ENCODE data around the gene PTAFR. TPM values are rescaled to one million over a fixed set of nuclear protein-coding genes. Genes with fewer than 3 reads are reported as not detected.
"Not testable (repeated sequence)": the region's sequence is repeated elsewhere in the genome, so short reads cannot be mapped to it uniquely, and the experiment has no call there.

The PTAFR gene
- total RNA-seq, 2 experiments from 2014 or later: 0.22 to 0.29 TPM

DNA sequence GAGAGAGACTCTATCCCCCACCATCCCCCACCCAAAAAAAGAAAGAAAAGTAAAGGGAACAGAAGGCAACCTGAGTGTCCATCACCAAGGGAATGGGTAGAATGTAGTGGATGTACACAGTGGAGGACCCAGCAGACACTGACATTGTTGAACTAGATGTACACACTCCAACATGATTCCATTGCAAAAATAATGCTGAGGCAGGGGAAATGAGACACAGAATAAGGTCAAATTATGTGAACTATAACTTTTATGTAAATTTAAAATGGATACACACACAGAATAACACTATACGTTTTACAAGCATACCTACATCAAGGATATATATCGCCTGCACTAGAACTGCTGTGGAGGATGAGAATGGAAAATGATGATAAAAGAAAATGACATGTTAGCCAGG lies 34.8 kb downstream of the PTAFR start:
- H3K27me3 Mint-ChIP-seq: peaks cover 9% of the 10 kb centered on the region
- peaks cover 22% of the 10 kb centered on the region for H3K4me1 Mint-ChIP-seq
- no peak overlapping the region for H3K27ac Mint-ChIP-seq
- no peaks in the 10 kb centered on the region for H3K9me3 Mint-ChIP-seq
- H3K4me3 Mint-ChIP-seq: no peak overlapping the region
- no peaks in the 10 kb centered on the region for H3K36me3 Mint-ChIP-seq
- DNase-seq: no peak

DNA sequence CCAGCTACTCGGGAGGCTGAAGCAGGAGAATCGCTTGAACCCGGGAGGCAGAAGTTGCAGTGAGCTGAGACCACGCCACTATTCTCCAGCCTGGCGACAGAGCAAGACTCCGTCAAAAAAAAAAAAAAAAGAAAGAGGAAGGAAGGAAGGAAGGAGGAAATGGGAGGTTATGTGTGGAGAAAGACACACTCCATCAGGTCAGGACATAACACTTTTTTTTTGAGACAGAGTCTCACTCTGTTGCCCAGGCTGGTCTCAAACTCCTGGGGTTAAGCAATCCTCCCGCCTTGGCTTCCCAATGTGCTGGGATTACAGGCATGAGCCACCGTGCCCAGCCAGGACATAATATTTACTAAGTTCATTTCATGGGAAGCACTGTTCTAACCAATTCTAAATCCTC lies 36.6 kb downstream of the PTAFR start:
- H3K27ac Mint-ChIP-seq, H3K9me3 Mint-ChIP-seq: not testable (repeated sequence)
- peaks cover 18% of the 10 kb centered on the region for H3K27me3 Mint-ChIP-seq

DNA sequence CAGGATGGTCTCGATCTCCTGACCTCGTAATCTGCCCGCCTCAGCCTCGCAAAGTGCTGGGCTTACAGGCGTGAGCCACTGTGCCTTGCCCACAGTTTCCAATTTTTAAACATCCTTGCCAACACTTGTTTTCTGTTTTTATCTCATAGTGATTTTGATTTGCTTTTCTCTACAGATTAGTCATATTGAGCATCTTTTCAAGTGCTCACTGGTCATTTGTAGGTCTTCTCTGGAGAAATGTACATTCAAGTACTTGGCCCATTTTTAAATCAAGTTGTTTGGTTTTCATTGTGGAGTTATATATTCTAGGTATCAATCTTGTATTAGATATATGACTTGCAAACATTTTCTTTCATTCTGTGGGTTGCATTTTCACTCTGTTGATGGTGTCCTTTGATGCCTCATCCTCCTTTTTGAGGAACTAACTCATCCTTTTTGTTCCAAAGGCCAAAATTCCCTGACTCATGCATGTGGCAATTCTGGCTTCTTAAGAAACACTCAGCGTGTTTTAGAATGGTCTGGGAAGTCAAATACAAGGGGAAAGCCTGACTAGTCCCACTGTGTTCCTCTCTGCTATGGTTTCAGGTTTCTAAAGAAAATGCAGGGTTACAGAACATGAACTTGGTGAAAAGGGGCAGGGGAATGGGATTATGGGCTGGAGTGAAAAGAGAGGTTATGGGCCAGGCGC lies 37.3 kb downstream of the PTAFR start:
- H3K36me3 Mint-ChIP-seq: no peaks in the 10 kb centered on the region
- H3K4me1 Mint-ChIP-seq: peaks cover 13% of the 10 kb centered on the region
- DNase-seq: no peak
- H3K27me3 Mint-ChIP-seq: peaks cover 18% of the 10 kb centered on the region
- H3K9me3 Mint-ChIP-seq: no peaks in the 10 kb centered on the region
- no peak overlapping the region for H3K4me3 Mint-ChIP-seq
- H3K27ac Mint-ChIP-seq: no peak overlapping the region

More for the DNA sequence above, 36.6 kb downstream of the PTAFR start:
- not testable (repeated sequence) for H3K36me3 Mint-ChIP-seq, H3K4me3 Mint-ChIP-seq, DNase-seq
- H3K4me1 Mint-ChIP-seq: peaks cover 20% of the 10 kb centered on the region

DNA sequence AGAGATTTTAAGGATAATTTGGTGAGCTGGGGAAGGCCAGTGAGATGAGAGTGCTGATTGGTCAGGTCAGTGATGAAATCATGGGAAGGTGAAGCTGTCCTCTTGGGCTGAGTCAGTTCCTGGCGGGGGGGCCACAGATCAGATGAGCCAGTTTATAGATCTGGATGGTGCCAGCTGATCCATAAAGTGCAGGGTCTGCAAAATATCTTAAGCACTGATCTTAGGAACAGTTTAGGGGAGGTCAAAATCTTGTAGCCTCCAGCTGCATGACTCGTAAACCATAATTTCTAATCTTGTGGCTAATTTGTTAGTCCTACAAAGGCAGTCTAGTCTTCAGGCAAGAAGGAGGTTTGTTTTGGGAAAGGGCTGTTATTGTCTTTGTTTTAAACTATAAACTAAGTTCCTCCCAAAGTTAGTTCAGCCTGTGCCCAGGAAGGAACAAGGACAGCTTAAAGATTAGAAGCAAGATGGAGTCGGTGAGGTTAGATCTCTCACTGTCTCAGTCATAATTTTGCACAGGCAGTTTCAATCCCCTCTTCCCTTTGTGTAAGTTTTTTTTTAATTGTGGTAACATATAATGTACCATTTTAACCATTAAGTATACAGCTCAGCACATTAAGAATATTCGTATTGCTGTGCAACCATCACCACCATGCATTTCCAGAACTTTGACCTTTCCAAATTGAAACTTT lies 39.4 kb downstream of the PTAFR start:
- Mint-ChIP-seq H3K27me3 (peaks cover 18% of the 10 kb centered on the region), H3K9me3 (peaks cover 1% of the 10 kb centered on the region), H3K4me1 (peaks cover 9% of the 10 kb centered on the region), H3K36me3 (no peaks in the 10 kb centered on the region), H3K27ac (no peak overlapping the region), H3K4me3 (no peak overlapping the region)
- no peak for DNase-seq

- peaks cover 1% of the 10 kb centered on the region for H3K9me3 Mint-ChIP-seq
- no peak overlapping the region for H3K27ac Mint-ChIP-seq
- H3K4me3 Mint-ChIP-seq: no peak overlapping the region
- DNase-seq: no peak
- peaks cover 18% of the 10 kb centered on the region for H3K27me3 Mint-ChIP-seq
- peaks cover 9% of the 10 kb centered on the region for H3K4me1 Mint-ChIP-seq
- no peaks in the 10 kb centered on the region for H3K36me3 Mint-ChIP-seq
Measured at GRCh38 chr1:28136169-28136921, 40.1 kb downstream of the PTAFR start.

GRCh38 chr1:28135371-28136168 lies 40.9 kb downstream of the PTAFR start:
- no peak for DNase-seq
- H3K27ac Mint-ChIP-seq: no peak overlapping the region
- peaks cover 23% of the 10 kb centered on the region for H3K27me3 Mint-ChIP-seq
- peaks cover 1% of the 10 kb centered on the region for H3K9me3 Mint-ChIP-seq
- no peak overlapping the region for H3K4me3 Mint-ChIP-seq
- H3K36me3 Mint-ChIP-seq: no peaks in the 10 kb centered on the region
- H3K4me1 Mint-ChIP-seq: peaks cover 9% of the 10 kb centered on the region

- Mint-ChIP-seq H3K27me3 (peaks cover 23% of the 10 kb centered on the region), H3K36me3 (no peaks in the 10 kb centered on the region), H3K4me3 (no peak overlapping the region), H3K4me1 (peaks cover 9% of the 10 kb centered on the region), H3K9me3 (peaks cover 1% of the 10 kb centered on the region), H3K27ac (no peak overlapping the region)
- no peak for DNase-seq
Measured at GRCh38 chr1:28134651-28135207, 41.8 kb downstream of the PTAFR start.

GRCh38 chr1:28132171-28133167 lies 44.0 kb downstream of the PTAFR start:
- no peaks in the 10 kb centered on the region for H3K36me3 Mint-ChIP-seq
- H3K4me1 Mint-ChIP-seq: peaks cover 14% of the 10 kb centered on the region
- DNase-seq: no peak
- H3K27ac Mint-ChIP-seq: no peak overlapping the region
- H3K27me3 Mint-ChIP-seq: peaks cover 28% of the 10 kb centered on the region
- no peak overlapping the region for H3K4me3 Mint-ChIP-seq
- H3K9me3 Mint-ChIP-seq: peaks cover 1% of the 10 kb centered on the region

DNA sequence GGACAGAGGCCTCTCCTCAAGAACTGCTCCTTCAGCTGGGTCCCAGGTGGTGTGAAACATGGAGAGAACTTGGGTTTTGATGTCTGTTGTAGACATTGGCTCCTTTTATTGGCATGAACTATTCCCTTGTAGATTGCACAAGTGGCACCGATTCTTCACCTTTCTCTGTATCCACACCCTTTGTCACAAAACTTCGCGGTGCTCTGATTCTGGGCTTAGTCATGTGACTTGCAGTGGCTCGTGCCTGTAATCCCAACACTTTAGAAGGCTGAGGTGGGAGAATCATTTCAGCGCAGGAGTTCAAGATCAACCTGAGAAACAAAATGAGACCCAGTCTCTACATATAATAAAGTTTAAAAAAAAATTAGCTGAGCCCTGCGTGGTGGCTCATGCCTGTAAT lies 45.6 kb downstream of the PTAFR start:
- no peak overlapping the region for H3K27ac Mint-ChIP-seq
- H3K36me3 Mint-ChIP-seq: no peaks in the 10 kb centered on the region
- H3K9me3 Mint-ChIP-seq: peaks cover 1% of the 10 kb centered on the region
- peaks cover 38% of the 10 kb centered on the region for H3K27me3 Mint-ChIP-seq
- peaks cover 6% of the 10 kb centered on the region for H3K4me1 Mint-ChIP-seq
- no peak for DNase-seq
- H3K4me3 Mint-ChIP-seq: no peak overlapping the region

GRCh38 chr1:28129150-28129549 lies 47.3 kb downstream of the PTAFR start:
- Mint-ChIP-seq H3K27ac (no peak overlapping the region), H3K4me3 (no peak overlapping the region), H3K4me1 (peaks cover 6% of the 10 kb centered on the region), H3K9me3 (peaks cover 1% of the 10 kb centered on the region), H3K36me3 (no peaks in the 10 kb centered on the region), H3K27me3 (peaks cover 42% of the 10 kb centered on the region)
- DNase-seq: no peak

DNA sequence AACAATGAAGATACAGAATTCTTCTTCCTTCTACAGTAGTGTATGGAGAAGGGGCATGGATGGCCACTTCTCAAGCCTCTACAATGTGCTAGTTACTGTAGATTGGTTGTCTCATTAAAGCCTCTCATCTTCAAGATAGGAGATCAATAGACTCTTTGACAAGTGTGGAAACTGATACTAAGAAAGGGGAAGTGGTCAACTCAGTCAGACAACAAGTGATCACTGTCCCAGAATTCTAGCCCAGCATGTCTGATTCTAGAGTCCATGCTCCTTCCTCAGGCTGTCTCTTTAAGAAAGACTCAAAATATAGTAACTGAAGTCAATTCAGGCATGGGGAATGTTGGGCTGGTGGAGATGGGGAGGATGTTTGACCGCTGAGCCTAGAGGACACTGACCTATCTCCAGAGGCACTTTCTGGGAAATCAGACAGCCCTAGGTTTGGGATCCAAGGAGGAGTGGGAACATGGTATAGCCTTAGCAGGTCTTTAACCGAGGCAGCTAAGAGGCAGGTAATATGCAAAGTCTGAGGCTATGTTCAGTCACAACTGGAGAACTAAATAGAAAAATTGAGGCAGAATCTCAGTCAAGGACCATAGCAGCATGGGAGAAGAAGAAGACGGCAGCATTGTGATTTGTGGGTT lies 48.8 kb downstream of the PTAFR start:
- Mint-ChIP-seq H3K4me3 (no peak overlapping the region), H3K36me3 (no peaks in the 10 kb centered on the region), H3K27me3 (peaks cover 42% of the 10 kb centered on the region), H3K27ac (no peak overlapping the region), H3K4me1 (peaks cover 6% of the 10 kb centered on the region), H3K9me3 (no peaks in the 10 kb centered on the region)
- no peak for DNase-seq

GRCh38 chr1:28126783-28127490 lies 49.6 kb downstream of the PTAFR start:
- Mint-ChIP-seq H3K4me1 (peaks cover 6% of the 10 kb centered on the region), H3K4me3 (no peak overlapping the region), H3K36me3 (no peaks in the 10 kb centered on the region), H3K27ac (no peak overlapping the region), H3K27me3 (peaks cover 42% of the 10 kb centered on the region), H3K9me3 (no peaks in the 10 kb centered on the region)
- DNase-seq: no peak

- H3K27ac Mint-ChIP-seq: no peak overlapping the region
- H3K27me3 Mint-ChIP-seq: peaks cover 42% of the 10 kb centered on the region
- no peaks in the 10 kb centered on the region for H3K9me3 Mint-ChIP-seq
- no peak for DNase-seq
- H3K4me1 Mint-ChIP-seq: peaks cover 6% of the 10 kb centered on the region
- H3K36me3 Mint-ChIP-seq: no peaks in the 10 kb centered on the region
- no peak overlapping the region for H3K4me3 Mint-ChIP-seq
Measured at GRCh38 chr1:28126212-28126611, 50.3 kb downstream of the PTAFR start.
